Liver (tissue), 9 donors: ENCODE data around the gene PRELID1. TPM values are rescaled to one million over a fixed set of nuclear protein-coding genes. Genes with fewer than 3 reads are reported as not detected.

Source experiments
- DNase-seq: peaks from one replicate; pipeline ENCODE4 v3.0.0-alpha.2; 2017; ENCODE audit warnings: low spot score
- H3K27ac ChIP-seq, 2 donors: one replicate each; pipeline ENCODE4 v1.7.0; 2013; ENCODE audit warnings: inconsistent platforms in 2 of 2, low read length in 2 of 2, control low read depth in 1 of 2, low read depth in 1 of 2, mild to moderate bottlenecking in 1 of 2
- H3K27me3 ChIP-seq, 4 donors: one replicate each; pipeline versions ENCODE4 v1.6.1 to v1.7.0; 2013; ENCODE audit warnings: low read length in 3 of 4, inconsistent platforms in 1 of 4, mild to moderate bottlenecking in 1 of 4, moderate library complexity in 1 of 4; ENCODE audit not compliant: control insufficient read depth in 4 of 4, insufficient read depth in 4 of 4
- H3K36me3 ChIP-seq, 4 donors: one replicate each; pipeline versions ENCODE4 v1.6.1 to v1.7.0; 2013; ENCODE audit warnings: low read length in 3 of 4, mild to moderate bottlenecking in 3 of 4, low read depth in 1 of 4, moderate library complexity in 1 of 4; ENCODE audit not compliant: control insufficient read depth in 4 of 4, insufficient read depth in 3 of 4
- H3K4me1 ChIP-seq, 4 donors: one replicate each; pipeline versions ENCODE4 v1.6.1 to v1.7.0; 2013; ENCODE audit warnings: low read length in 3 of 4, mild to moderate bottlenecking in 3 of 4, moderate library complexity in 1 of 4; ENCODE audit not compliant: control insufficient read depth in 4 of 4, insufficient read depth in 4 of 4
- H3K4me3 ChIP-seq, 3 donors: one replicate each; pipeline versions ENCODE4 v1.6.1 to v1.7.0; 2013; ENCODE audit warnings: low read length in 3 of 3, control low read depth in 1 of 3, low read depth in 1 of 3, mild to moderate bottlenecking in 1 of 3
- H3K9ac ChIP-seq, 2 donors: one replicate each; pipeline ENCODE4 v1.7.0; 2013; ENCODE audit warnings: low read length in 2 of 2, mild to moderate bottlenecking in 2 of 2, moderate library complexity in 2 of 2, control low read depth in 1 of 2, low read depth in 1 of 2
- H3K9me3 ChIP-seq, 4 donors: one replicate each; pipeline versions ENCODE4 v1.6.1 to v1.7.0; 2013; ENCODE audit warnings: low read length in 3 of 4; ENCODE audit not compliant: control insufficient read depth in 4 of 4
- CTCF ChIP-seq: fragments of 150-350 bp; IDR thresholded peaks from 2 replicates; pipeline ENCODE4 v1.5.1; 2017; ENCODE audit warnings: improper control_type of control experiment, low read depth, low read length; ENCODE audit not compliant: missing input control
- EGR1 ChIP-seq, 2 donors: IDR thresholded peaks; 2 replicates each; pipeline ENCODE4 v1.6.1; 2016 to 2018; ENCODE audit warnings: antibody characterized with exemption in 2 of 2, low read depth in 2 of 2
- FOXA1 ChIP-seq: IDR thresholded peaks from 2 replicates; pipeline ENCODE4 v1.6.1; 2016; ENCODE audit warnings: antibody characterized with exemption
- FOXA2 ChIP-seq: IDR thresholded peaks from 2 replicates; pipeline ENCODE4 v1.6.1; 2016; ENCODE audit warnings: antibody characterized with exemption
- GABPA ChIP-seq, 2 donors: IDR thresholded peaks in 1 of 2; conservative IDR thresholded peaks in 1 of 2; 2 replicates each; pipeline ENCODE4 v1.6.1; 2016; ENCODE audit warnings: antibody characterized with exemption in 2 of 2, mild to moderate bottlenecking in 1 of 2, moderate library complexity in 1 of 2
- HNF4A ChIP-seq, 2 donors: conservative IDR thresholded peaks; 2 replicates each; pipeline ENCODE4 v1.6.1; 2016; ENCODE audit warnings: antibody characterized with exemption in 2 of 2, mild to moderate bottlenecking in 2 of 2
- JUND ChIP-seq, 2 donors: IDR thresholded peaks; 2 replicates each; pipeline ENCODE4 v1.6.1; 2016; ENCODE audit warnings: antibody characterized with exemption in 2 of 2
- NR2F2 ChIP-seq: IDR thresholded peaks from 2 replicates; pipeline ENCODE4 v1.6.1; 2016; ENCODE audit warnings: antibody characterized with exemption
- REST ChIP-seq: IDR thresholded peaks from 2 replicates; pipeline ENCODE4 v1.6.1; 2016; ENCODE audit warnings: antibody characterized with exemption, mild to moderate bottlenecking
- RXRA ChIP-seq, 2 donors: IDR thresholded peaks; 2 replicates each; pipeline ENCODE4 v1.6.1; 2017 to 2018; ENCODE audit warnings: antibody characterized with exemption in 2 of 2, mild to moderate bottlenecking in 1 of 2
- SP1 ChIP-seq: IDR thresholded peaks from 2 replicates; pipeline ENCODE4 v1.6.1; 2018; ENCODE audit warnings: antibody characterized with exemption, mild to moderate bottlenecking
- YY1 ChIP-seq: IDR thresholded peaks from 2 replicates; pipeline ENCODE4 v1.6.1; 2016; ENCODE audit warnings: antibody characterized with exemption, mild to moderate bottlenecking
- ZBTB33 ChIP-seq: IDR thresholded peaks from 2 replicates; pipeline ENCODE4 v1.6.1; 2016; ENCODE audit warnings: antibody characterized with exemption
- WGBS: extraction: QIAGEN DNeasy Blood & Tissue Kit; methylation state at CpG from one replicate; pipeline ENCODE4 v1.1.7; 2013; 5-methylcytosine and 5-hydroxymethylcytosine counted together
- polyA plus RNA-seq, 2 donors: library from polyadenylated mRNA; stranded (reverse) in 1 of 2; unstranded in 1 of 2; fragments of 200-250 nt in 1 of 2; fragments of >200 nt in 1 of 2; fragmentation: Nextera tagmentation in 1 of 2; extraction: Ambion mirVana in 1 of 2; gene quantifications; one replicate each; pipeline versions ENCODE4 v1.2.1 to v1.2.3, GENCODE V29; 2013 to 2015
- total RNA-seq, 2 donors: library from RNA; depleted of rRNA; stranded (reverse); fragments of >200 nt; gene quantifications; one replicate each; pipeline ENCODE4 v1.2.3, GENCODE V29; 2014
- TF ChIP-seq, protein P1 (sequence below): IDR thresholded peaks from 2 replicates; pipeline ENCODE4 v1.6.1; 2016; ENCODE audit warnings: antibody characterized with exemption
- donor health status: healthy.
- donor health status: healthy.
- donor health status: healthy.
- donor health status: healthy.
- donor health status: healthy.

The PRELID1 gene
- total and polyA plus RNA-seq, 4 donors = 47.9 to 200 (median 85.3) TPM

DNA sequence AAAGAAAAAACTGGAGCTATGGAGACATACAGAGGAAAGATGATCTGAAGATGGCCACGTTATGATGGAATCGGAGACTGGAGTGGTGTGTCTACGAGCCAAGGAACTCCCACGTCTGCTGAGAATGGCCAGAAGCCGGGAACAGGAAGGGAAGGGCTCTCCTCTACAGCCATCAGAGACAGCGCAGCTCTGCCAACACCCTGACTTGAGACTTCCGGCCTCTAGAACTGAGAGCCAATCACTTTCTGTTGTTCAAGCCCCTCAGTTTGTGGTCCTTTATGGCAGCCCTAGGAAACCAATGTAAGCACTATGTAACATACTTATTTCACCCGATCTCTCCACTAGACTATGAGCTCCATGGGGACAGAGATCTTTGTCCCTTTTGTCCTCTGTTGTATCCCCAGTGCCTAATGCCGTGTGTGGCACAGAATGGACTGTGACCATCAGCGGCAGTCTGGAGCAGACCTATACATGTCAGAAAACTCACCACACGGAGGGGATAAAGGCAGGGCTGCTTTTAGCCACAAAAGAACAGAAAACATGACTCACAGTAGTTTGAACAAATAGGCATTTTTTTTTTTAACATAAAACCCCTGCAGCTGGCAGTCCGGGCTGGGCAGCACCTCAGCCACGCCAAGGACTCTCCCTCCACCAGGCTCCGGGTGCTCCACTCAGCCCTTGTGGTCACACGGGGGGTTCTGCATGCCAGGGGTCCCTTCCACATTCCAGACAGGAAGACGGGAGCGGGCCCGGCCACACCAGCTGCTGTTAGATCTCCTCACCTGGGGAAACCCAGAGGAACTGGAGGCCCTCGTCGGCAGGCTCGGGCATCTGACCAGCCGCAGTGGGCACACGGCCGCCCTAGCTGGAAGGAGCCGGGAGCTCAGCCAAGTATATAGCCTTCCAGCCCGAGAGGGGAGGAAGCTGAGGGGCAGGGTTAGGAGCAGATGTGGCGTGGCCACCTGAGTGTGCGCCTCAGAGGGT lies 24.2 kb downstream of the PRELID1 start:
- Histone ChIP-seq H3K9me3 (no peaks in the 10 kb centered on the region), H3K36me3 (peaks cover 8 to 30% (median 12%) of the 10 kb centered on the region in 4 donors), H3K27ac (no peak overlapping the region), H3K4me3 (no peak overlapping the region), H3K9ac (no peak overlapping the region), H3K4me1 (peaks cover 3 to 9% (median 7%) of the 10 kb centered on the region in 4 donors), H3K27me3 (no peaks in the 10 kb centered on the region)
- 86% methylated on average over 28 of the region's 28 CpGs for WGBS
- no peak for TF ChIP-seq NR2F2
- no peak for TF ChIP-seq JUND (IDR thresholded peaks at IDR 0.05)
- no peak for TF ChIP-seq ZBTB33
- no peak for TF ChIP-seq RXRA (IDR thresholded peaks at IDR 0.05)
- no peak for TF ChIP-seq FOXA2
- TF ChIP-seq SP1 = no peak
- TF ChIP-seq REST = no peak
- no peak for TF ChIP-seq FOXA1
- TF ChIP-seq, protein P1, sequence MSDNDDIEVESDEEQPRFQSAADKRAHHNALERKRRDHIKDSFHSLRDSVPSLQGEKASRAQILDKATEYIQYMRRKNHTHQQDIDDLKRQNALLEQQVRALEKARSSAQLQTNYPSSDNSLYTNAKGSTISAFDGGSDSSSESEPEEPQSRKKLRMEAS = no peak
- no peak for TF ChIP-seq YY1
- no peak for TF ChIP-seq GABPA (IDR thresholded peaks at IDR 0.05 in 1 of 2, conservative IDR thresholded peaks at IDR 0.05 in 1 of 2)
- TF ChIP-seq CTCF = no peak
- TF ChIP-seq EGR1 (IDR thresholded peaks at IDR 0.05; ENCODE audit: low read depth in 2 of 2) = no peak
- no peak for TF ChIP-seq HNF4A (conservative IDR thresholded peaks at IDR 0.05)
- no peak for DNase-seq
